GM19239 (cell line): Measurements from ENCODE around the gene PCNX1.

Experiments
- DNase-seq: peaks from one replicate; pipeline ENCODE4 v3.0.0; 2011; ENCODE audit warnings: low spot score; ENCODE audit not compliant: insufficient read length
- FAIRE-seq: peaks from 2 replicates; lab custom pipeline; 2011; peaks lifted over from hg19 to GRCh38; lab: Jason Lieb, UNC

PCNX1 gene

GRCh38 chr14:70952485-70952884 is 45.2 kb downstream of the PCNX1 start:
- FAIRE-seq (no peak), DNase-seq (no peak)

GRCh38 chr14:70954068-70954467 is 46.8 kb downstream of the PCNX1 start:
- no peak for DNase-seq
- no peak for FAIRE-seq

GRCh38 chr14:70955543-70956480 is 48.6 kb downstream of the PCNX1 start:
- peak; percentile 90 for FAIRE-seq
- no peak for DNase-seq

GRCh38 chr14:70956511-70956910 is 49.3 kb downstream of the PCNX1 start:
- no peak for FAIRE-seq
- DNase-seq = no peak

GRCh38 chr14:70957710-70958109 is 50.5 kb downstream of the PCNX1 start:
- FAIRE-seq = peak; percentile 52

GRCh38 chr14:70962935-70963334 is 55.7 kb downstream of the PCNX1 start:
- FAIRE-seq = no peak
- DNase-seq = no peak

More at GRCh38 chr14:70957710-70958109, 50.5 kb downstream of the PCNX1 start:
- no peak for DNase-seq

- FAIRE-seq = no peak
Observed at GRCh38 chr14:70964492-70964891, 57.2 kb downstream of the PCNX1 start.

GRCh38 chr14:70971560-70971959 is 64.3 kb downstream of the PCNX1 start:
- no peak for DNase-seq
- FAIRE-seq = no peak

More at GRCh38 chr14:70964492-70964891, 57.2 kb downstream of the PCNX1 start:
- DNase-seq = no peak

- FAIRE-seq = peak; percentile 98
- peak; percentile 24 for DNase-seq
Observed at GRCh38 chr14:70972107-70972976, 65.1 kb downstream of the PCNX1 start.

- FAIRE-seq (no peak), DNase-seq (no peak)
Observed at GRCh38 chr14:70976591-70976990, 69.3 kb downstream of the PCNX1 start.

GRCh38 chr14:70981000-70981952 is 74.0 kb downstream of the PCNX1 start:
- FAIRE-seq (no peak), DNase-seq (no peak)

GRCh38 chr14:70982200-70982599 is 74.9 kb downstream of the PCNX1 start:
- DNase-seq (no peak), FAIRE-seq (peak; percentile 44)

GRCh38 chr14:70987041-70987440 is 79.8 kb downstream of the PCNX1 start:
- FAIRE-seq (no peak), DNase-seq (no peak)

GRCh38 chr14:70988452-70988851 is 81.2 kb downstream of the PCNX1 start:
- DNase-seq (no peak), FAIRE-seq (no peak)

- no peak for DNase-seq
- FAIRE-seq = no peak
Observed at GRCh38 chr14:70993931-70994330, 86.7 kb downstream of the PCNX1 start.

- DNase-seq = no peak
- FAIRE-seq = no peak
Observed at GRCh38 chr14:70995211-70995610, 88.0 kb downstream of the PCNX1 start.

- no peak for FAIRE-seq
- DNase-seq = no peak
Observed at GRCh38 chr14:70995671-70996070, 88.4 kb downstream of the PCNX1 start.

GRCh38 chr14:70999117-70999516 is 91.9 kb downstream of the PCNX1 start:
- DNase-seq (no peak), FAIRE-seq (peak; percentile 64)

GRCh38 chr14:71000091-71000490 is 92.8 kb downstream of the PCNX1 start:
- peak; percentile 62 for FAIRE-seq
- no peak for DNase-seq

- FAIRE-seq = no peak
Observed at GRCh38 chr14:71001742-71002141, 94.5 kb downstream of the PCNX1 start.

More at GRCh38 chr14:71001742-71002141, 94.5 kb downstream of the PCNX1 start:
- DNase-seq = no peak
